A549 (cell line): ENCODE measurements around the gene DNAH1. TPM values are rescaled to one million over a fixed set of nuclear protein-coding genes. Genes with fewer than 3 reads are reported as not detected.

Experiments
- ATAC-seq, 2 experiments: fragments of 200-7000 bp in 1 of 2; fragments of >200 bp in 1 of 2; cut with Nextera tagmentation in 1 of 2; cut with Tn5 transposase in 1 of 2; 3 replicates each; pipeline versions ENCODE4 v1.8.0 to v1.9.1; 2018 to 2020; ENCODE audit warnings: mild to moderate bottlenecking in 1 of 2, moderate library complexity in 1 of 2
- CTCF ChIA-PET: fragments of 300-600 bp; sonication (Branson Sonifier 250); formaldehyde crosslinking; extraction: SDS; loops from one replicate; lab custom pipeline; 2021; ENCODE audit warnings: antibody characterized with exemption, inconsistent platforms; lab: Yijun Ruan, JAX
- POLR2A ChIA-PET: fragments of 350-600 bp; formaldehyde crosslinking; extraction: SDS; loops from one replicate; lab custom pipeline; 2021; ENCODE audit warnings: antibody characterized with exemption, inconsistent platforms; lab: Yijun Ruan, JAX
- DNase-seq, 2 experiments: peaks; one replicate each; pipeline versions ENCODE4 v3.0.0 to v3.0.0-alpha.2; 2011 to 2016; ENCODE audit warnings: low read depth in 1 of 2, low spot score in 1 of 2
- FAIRE-seq: peaks from 2 replicates; lab custom pipeline; 2011; peaks lifted over from hg19 to GRCh38; lab: Jason Lieb, UNC
- H3K27ac ChIP-seq, 2 experiments: fragments of >200 bp; sonication (Bioruptor Twin); formaldehyde crosslinking; 3 replicates each; pipeline ENCODE4 v1.5.1; 2016 to 2017
- H3K4me1 ChIP-seq: fragments of >200 bp; sonication (Bioruptor Twin); formaldehyde crosslinking; 3 replicates; pipeline ENCODE4 v1.6.1; 2016
- H3K4me2 ChIP-seq: fragments of >200 bp; sonication (Bioruptor Twin); formaldehyde crosslinking; 3 replicates; pipeline ENCODE4 v1.6.1; 2016
- H3K4me3 ChIP-seq: fragments of >200 bp; sonication (Bioruptor Twin); formaldehyde crosslinking; 3 replicates; pipeline ENCODE4 v1.5.1; 2016
- H3K9me3 ChIP-seq: fragments of >200 bp; sonication (Bioruptor Twin); formaldehyde crosslinking; 3 replicates; pipeline ENCODE4 v1.6.1; 2016
- BCL3 ChIP-seq: fragments of >200 bp; sonication (Bioruptor Twin); formaldehyde crosslinking; IDR thresholded peaks from 3 replicates; pipeline ENCODE4 v1.6.1; 2016
- CEBPB ChIP-seq, 2 experiments: fragments of >200 bp in 1 of 2; sonication (Bioruptor Twin) in 1 of 2; formaldehyde crosslinking in 1 of 2; IDR thresholded peaks; 2 replicates each; pipeline ENCODE4 v1.6.1; 2012 to 2016
- CHD2 ChIP-seq: fragments of 150-350 bp; IDR thresholded peaks from 2 replicates; pipeline ENCODE4 v1.6.1; 2014; ENCODE audit warnings: low read length; ENCODE audit not compliant: partially characterized antibody
- ELK1 ChIP-seq: fragments of 150-350 bp; IDR thresholded peaks from 2 replicates; pipeline ENCODE4 v1.6.1; 2014; ENCODE audit warnings: low read depth, mild to moderate bottlenecking, low read length
- ESRRA ChIP-seq: fragments of 150-350 bp; IDR thresholded peaks from 2 replicates; pipeline ENCODE4 v1.6.1; 2014; ENCODE audit warnings: mild to moderate bottlenecking, low read length, borderline replicate concordance
- HES2 ChIP-seq: fragments of >200 bp; sonication (Bioruptor Twin); formaldehyde crosslinking; IDR thresholded peaks from 2 replicates; pipeline ENCODE4 v1.6.1; 2016
- HEYL ChIP-seq: fragments of 250-450 bp; sonication (Bioruptor Pico); IDR thresholded peaks from 2 replicates; pipeline ENCODE4 v1.8.0; 2021; ENCODE audit warnings: mild to moderate bottlenecking, moderate library complexity
- HMGXB4 ChIP-seq: fragments of 250-450 bp; sonication (Bioruptor Pico); IDR thresholded peaks from 2 replicates; pipeline ENCODE4 v1.5.0; 2021; ENCODE audit warnings: mild to moderate bottlenecking, moderate library complexity, borderline replicate concordance
- HOXB13 ChIP-seq: fragments of 250-450 bp; sonication (Bioruptor Pico); IDR thresholded peaks from 2 replicates; pipeline ENCODE4 v1.5.0; 2020; ENCODE audit warnings: low read depth, mild to moderate bottlenecking, moderate library complexity
- JUNB ChIP-seq: fragments of >200 bp; sonication (Bioruptor Twin); formaldehyde crosslinking; IDR thresholded peaks from 2 replicates; pipeline ENCODE4 v1.6.1; 2016
- KDM1A ChIP-seq: fragments of 200-600 bp; sonication (generic); IDR thresholded peaks from 2 replicates; pipeline ENCODE4 v1.6.1; 2016; ENCODE audit warnings: low read depth, mild to moderate bottlenecking
- MAFK ChIP-seq: fragments of 450-650 bp; IDR thresholded peaks from 2 replicates; pipeline ENCODE4 v1.6.1; 2014; ENCODE audit not compliant: partially characterized antibody
- MAX ChIP-seq: IDR thresholded peaks from 2 replicates; pipeline ENCODE4 v1.6.1; 2012
- PBX3 ChIP-seq: IDR thresholded peaks from 2 replicates; pipeline ENCODE4 v1.6.1; 2012
- PHF8 ChIP-seq: fragments of 200-600 bp; sonication (generic); IDR thresholded peaks from 2 replicates; pipeline ENCODE4 v1.6.1; 2016; ENCODE audit warnings: low read depth, mild to moderate bottlenecking, antibody characterized with exemption, moderate library complexity, borderline replicate concordance
- RAD21 ChIP-seq, 2 experiments: fragments of >200 bp in 1 of 2; sonication (Bioruptor Twin) in 1 of 2; formaldehyde crosslinking in 1 of 2; IDR thresholded peaks in 1 of 2; conservative IDR thresholded peaks in 1 of 2; 2 replicates in 1 of 2; 3 replicates in 1 of 2; pipeline ENCODE4 v1.6.1; 2012 to 2018; ENCODE audit warnings: inconsistent platforms in 1 of 2
- RARB ChIP-seq: fragments of 250-450 bp; sonication (Bioruptor Pico); IDR thresholded peaks from 2 replicates; pipeline ENCODE4 v1.8.0; 2021; ENCODE audit warnings: mild to moderate bottlenecking, moderate library complexity
- RCOR1 ChIP-seq: fragments of 150-350 bp; IDR thresholded peaks from 2 replicates; pipeline ENCODE4 v1.6.1; 2014; ENCODE audit warnings: antibody characterized with exemption, low read length, low read depth
- SMC3 ChIP-seq: fragments of >200 bp; sonication (Bioruptor Twin); formaldehyde crosslinking; IDR thresholded peaks from 3 replicates; pipeline ENCODE4 v1.6.1; 2018; ENCODE audit warnings: inconsistent platforms
- SREBF2 ChIP-seq: fragments of 450-650 bp; IDR thresholded peaks from 2 replicates; pipeline ENCODE4 v1.6.1; 2014; ENCODE audit warnings: mild to moderate bottlenecking, moderate library complexity
- USF2 ChIP-seq: fragments of 450-650 bp; IDR thresholded peaks from 2 replicates; pipeline ENCODE4 v1.6.1; 2014; ENCODE audit warnings: antibody characterized with exemption
- ZFP36 ChIP-seq: fragments of 450-650 bp; IDR thresholded peaks from 2 replicates; pipeline ENCODE4 v1.6.1; 2014; ENCODE audit warnings: borderline replicate concordance; ENCODE audit not compliant: partially characterized antibody
- WGBS: methylation state at CpG from one replicate; pipeline ENCODE4 v1.1.6; 2017; ENCODE audit errors: missing lambda C conversion rate; 5-methylcytosine and 5-hydroxymethylcytosine counted together
- polyA plus RNA-seq, 4 experiments: library from polyadenylated mRNA; depleted of rRNA in 3 of 4; stranded (reverse); fragments of >200 nt; fragmentation: RNase III in 1 of 4; extraction: RNeasy Plus Mini Kit Qiagen cat#74134 plus additional on column Dnase treatment in 1 of 4; gene quantifications; 2 replicates in 3 of 4; 3 replicates in 1 of 4; pipeline ENCODE4 v1.2.3, GENCODE V29; 2011 to 2017

Gene DNAH1
- polyA plus RNA-seq, 2 of the 4 experiments (the other 2 are of a cell fraction) = 0.65 to 1.6 TPM

- 0% methylated on average over 1 of the region's 3 CpGs for WGBS
- no peak overlapping the region for H3K27ac ChIP-seq
- DNase-seq = no peak
- peak in 1 of 2 experiments; percentile 13; a peak in 1 of 6 replicates for ATAC-seq
- H3K4me3 ChIP-seq = no peak overlapping the region
- FAIRE-seq = no peak
- H3K9me3 ChIP-seq = no peaks in the 10 kb centered on the region
- no peaks in the 10 kb centered on the region for H3K4me1 ChIP-seq
- TF ChIP-seq SREBF2 (no peak), HMGXB4 (CRISPR knock-in tag) (no peak), MAFK (no peak), ZFP36 (no peak), RARB (CRISPR knock-in tag) (no peak), BCL3 (no peak), JUNB (no peak), RAD21 (conservative IDR thresholded peaks at IDR 0.05 in 1 of 2, IDR thresholded peaks at IDR 0.05 in 1 of 2) (no peak), RCOR1 (no peak), HES2 (no peak), HEYL (CRISPR knock-in tag) (no peak), CEBPB (IDR thresholded peaks at IDR 0.05) (no peak), PBX3 (no peak)
- H3K4me2 ChIP-seq = no peak overlapping the region
- ChIA-PET POLR2A (no interaction called here), CTCF (interaction anchor here (0.6 to 20.8 kb wide), 13 partner anchors 9 to 391 kb away, joined by 3 to 351 read pairs (median 6); partner anchors contain the start of genes SEMA3G and TNNC1)
Measured at GRCh38 chr3:52429031-52429430, 112.9 kb downstream of the DNAH1 start.

GRCh38 chr3:52429779-52430415 lies 113.8 kb downstream of the DNAH1 start:
- Histone ChIP-seq H3K4me3 (no peak overlapping the region), H3K9me3 (no peaks in the 10 kb centered on the region), H3K27ac (no peak overlapping the region), H3K4me1 (no peaks in the 10 kb centered on the region), H3K4me2 (no peak overlapping the region)
- 71% methylated on average over 6 of the region's 7 CpGs for WGBS
- CTCF ChIA-PET = interaction anchor here (0.6 to 20.8 kb wide), 8 partner anchors 8 to 390 kb away, joined by 3 to 351 read pairs (median 7); partner anchors contain the start of genes SEMA3G and TNNC1
- no peak for DNase-seq
- no peak for ATAC-seq
- TF ChIP-seq KDM1A (no peak), USF2 (no peak), ZFP36 (no peak), PHF8 (no peak), SMC3 (no peak), HOXB13 (CRISPR knock-in tag) (no peak), CHD2 (no peak), RCOR1 (no peak), ESRRA (no peak), ELK1 (no peak), MAX (no peak)
- POLR2A ChIA-PET = no interaction called here
- no peak for FAIRE-seq
